ENCODE results near the gene CFAP43.

The CFAP43 gene

GRCh38 chr10:104130041-104130440 is 102.1 kb downstream of the CFAP43 start:
- DNase-seq (ENCODE audit: low spot score) = no peak

DNA sequence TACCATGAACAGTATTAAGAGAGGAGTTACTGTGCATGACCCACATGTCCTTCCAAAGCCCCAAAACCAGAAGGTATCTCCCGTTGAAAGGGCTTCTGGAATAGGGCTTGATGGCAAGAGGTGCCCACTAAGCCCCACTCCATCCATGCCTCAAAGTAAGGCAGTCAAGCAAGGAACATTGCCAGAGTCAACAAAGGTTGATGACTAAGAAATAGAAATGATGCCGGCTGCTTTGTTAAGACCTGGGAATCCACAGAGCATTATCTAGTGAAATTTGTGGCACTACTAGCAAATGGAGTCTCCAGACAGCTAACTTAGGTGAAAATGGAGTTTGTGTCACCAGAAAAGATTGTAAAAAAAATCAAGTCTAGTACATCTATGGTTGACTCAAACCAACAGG is 104.0 kb downstream of the CFAP43 start:
- DNase-seq (ENCODE audit: low spot score) = no peak

GRCh38 chr10:104127411-104127810 is 104.8 kb downstream of the CFAP43 start:
- DNase-seq (ENCODE audit: low spot score) = peak; percentile 43

DNA sequence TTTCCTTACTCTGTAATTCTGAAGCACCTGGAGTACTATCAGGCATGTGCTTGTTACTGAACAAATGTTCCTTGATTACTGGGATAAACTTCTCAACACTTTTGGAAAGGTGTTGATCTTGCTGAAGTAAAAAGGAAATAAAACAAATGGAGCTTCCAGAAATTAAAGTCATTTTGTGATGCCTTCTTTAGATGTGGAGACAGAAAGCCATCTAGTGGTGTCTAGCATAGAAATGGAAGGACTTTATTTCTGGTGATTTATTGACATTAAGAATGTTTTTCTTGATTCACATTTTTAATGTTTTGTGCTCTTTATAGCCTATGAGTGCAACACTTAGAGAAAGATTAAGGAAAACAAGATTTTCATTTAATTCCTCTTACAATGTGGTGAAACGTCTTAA is 108.8 kb downstream of the CFAP43 start:
- DNase-seq (ENCODE audit: low spot score) = peak; percentile 63

DNA sequence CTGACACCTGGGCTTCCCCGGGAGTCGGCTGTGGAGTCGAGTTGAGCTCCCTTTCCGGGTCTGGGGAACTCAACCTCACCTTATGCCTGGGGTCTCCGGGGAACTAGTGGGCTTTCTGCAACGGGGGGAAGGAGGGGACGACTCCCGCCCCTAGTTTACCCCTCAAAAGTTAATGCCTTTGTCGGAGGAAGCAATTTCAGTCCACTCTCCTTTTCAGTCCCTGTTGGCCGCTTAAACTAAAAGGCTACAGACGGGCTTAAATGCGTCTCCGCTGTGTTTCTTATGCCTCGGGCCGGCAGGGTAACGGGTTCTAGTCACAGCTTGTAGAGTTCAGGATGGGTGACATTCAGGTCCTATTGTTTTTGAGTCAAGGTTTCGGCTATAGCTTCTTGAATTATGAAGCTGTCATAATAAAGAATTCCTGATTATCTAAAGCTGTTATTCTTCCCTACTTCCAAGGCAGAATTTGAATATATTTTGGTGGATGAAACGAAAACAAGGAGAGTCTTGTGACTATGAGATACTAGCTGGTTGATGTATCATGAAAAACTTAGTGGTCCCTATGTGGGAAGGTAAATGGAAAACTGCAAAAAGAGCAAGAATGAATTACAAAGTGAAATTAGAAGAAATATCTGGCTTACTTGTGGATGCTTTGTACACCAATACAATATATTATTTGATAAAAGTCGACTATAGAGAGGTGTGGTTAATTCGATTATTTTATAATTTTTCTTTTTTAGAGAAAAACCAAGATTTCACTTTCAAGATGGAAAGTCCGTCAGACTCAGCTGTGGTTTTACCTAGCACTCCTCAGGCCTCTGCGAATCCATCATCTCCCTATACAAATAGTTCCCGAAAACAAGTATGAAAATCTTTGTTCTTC is 109.7 kb downstream of the CFAP43 start:
- DNase-seq (ENCODE audit: low spot score) = peak; percentile 54

GRCh38 chr10:104121485-104122224 is 110.5 kb downstream of the CFAP43 start, which contains the start of gene SFR1:
Gene SFR1, plus strand, starts transcription at chr10:104122171. Its CDS starts 13 bp downstream, at chr10:104122184.
- DNase-seq (ENCODE audit: low spot score) = peak; percentile 98

- DNase-seq (ENCODE audit: low spot score) = peak; percentile 97
These were observed 111.2 kb downstream of the CFAP43 start for GRCh38 chr10:104120903-104121484.

GRCh38 chr10:104120512-104120902 is 111.7 kb downstream of the CFAP43 start:
- DNase-seq (ENCODE audit: low spot score) = no peak

DNA sequence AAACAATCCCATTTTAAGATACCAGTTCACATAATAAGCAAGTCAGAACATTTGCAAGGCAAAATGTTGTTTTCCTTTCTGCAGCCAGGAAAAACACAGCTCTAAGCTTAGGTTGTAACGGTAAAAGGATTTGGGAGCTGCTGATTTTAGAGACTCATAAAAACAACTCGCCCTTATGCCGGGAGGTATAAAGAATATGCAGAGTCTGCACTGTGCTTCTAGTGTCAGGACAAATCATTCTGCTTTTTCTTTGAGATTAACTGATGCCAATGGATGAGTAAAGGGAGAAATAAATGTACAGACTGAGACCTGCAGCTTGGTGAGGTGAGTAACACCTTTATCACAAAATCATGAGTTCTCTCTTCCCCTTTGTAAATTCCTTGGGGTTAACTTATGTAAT is 112.2 kb downstream of the CFAP43 start:
- no peak for DNase-seq (ENCODE audit: low spot score)

DNA sequence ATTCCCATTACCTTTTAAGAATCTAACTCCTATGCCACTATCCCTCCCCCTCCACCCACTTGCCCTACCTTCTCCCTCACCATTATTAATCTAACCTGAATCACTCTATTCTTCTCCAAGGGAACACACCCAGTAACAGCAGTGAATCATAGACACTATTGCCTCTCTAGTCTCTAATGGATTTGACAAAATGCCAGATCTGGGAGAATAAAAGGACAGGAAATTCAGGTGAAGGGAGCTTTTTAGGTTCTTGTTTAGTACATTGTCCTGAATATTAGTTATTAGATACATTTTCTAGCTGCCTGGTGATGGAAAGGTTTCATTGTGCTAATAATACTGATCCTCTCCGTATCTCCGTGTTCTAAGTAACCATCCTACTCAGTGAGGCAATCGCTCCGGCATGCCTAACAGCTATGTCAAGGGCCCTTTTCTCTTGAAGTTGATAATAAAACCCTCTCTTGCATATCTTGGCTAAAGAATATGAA is 114.3 kb downstream of the CFAP43 start:
- peak; percentile 29 for DNase-seq (ENCODE audit: low spot score)

DNA sequence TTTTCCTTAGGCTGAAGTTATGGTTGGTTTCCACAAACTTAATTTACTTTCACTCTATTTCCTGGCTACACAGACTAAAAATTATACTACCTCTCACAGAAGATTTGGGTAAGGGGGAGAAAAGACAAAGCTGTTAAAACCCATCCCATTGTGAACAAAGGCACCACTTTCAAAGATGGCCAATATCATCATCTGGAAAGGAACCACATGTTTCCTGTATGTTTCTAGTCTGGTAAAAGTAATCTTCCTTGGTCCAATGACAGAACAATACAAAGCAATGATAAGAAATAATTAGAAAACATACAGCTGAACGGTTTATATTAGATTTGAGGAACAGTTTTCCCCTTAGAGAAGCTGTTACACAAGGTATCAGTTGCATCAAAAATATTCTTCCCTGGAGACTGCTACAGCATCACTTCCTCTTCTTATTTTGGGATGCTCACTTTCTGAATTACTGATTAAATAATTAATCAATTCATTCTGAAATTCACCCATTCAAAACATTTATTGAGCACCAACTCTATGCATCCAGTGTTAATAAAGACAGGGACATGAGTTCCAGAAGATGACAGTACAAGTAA is 118.7 kb downstream of the CFAP43 start:
- no peak for DNase-seq (ENCODE audit: low spot score)

- DNase-seq (ENCODE audit: low spot score) = peak; percentile 91
These were observed 122.1 kb downstream of the CFAP43 start for GRCh38 chr10:104109908-104110662.

- no peak for DNase-seq (ENCODE audit: low spot score)
These were observed 127.2 kb downstream of the CFAP43 start for GRCh38 chr10:104104926-104105325.

DNA sequence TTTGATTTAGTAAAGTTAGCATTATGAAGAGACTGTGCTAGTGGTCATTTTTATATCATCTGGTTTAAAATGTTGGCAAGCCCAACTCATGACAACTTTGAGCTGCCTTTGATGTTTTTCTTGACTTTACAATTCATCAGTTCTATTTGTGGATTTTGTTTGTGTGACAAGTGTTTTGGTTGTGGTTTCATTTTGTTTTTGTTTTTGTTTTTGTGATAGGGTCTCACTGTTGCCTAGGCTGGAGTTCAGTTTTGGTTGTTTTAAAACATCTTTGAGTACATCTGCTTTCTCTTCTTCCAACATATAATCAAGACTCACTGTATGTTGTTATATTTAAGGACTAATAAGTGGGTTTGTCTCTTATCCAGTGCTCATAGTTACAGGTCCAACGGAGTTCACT is 127.7 kb downstream of the CFAP43 start:
- no peak for DNase-seq (ENCODE audit: low spot score)

DNA sequence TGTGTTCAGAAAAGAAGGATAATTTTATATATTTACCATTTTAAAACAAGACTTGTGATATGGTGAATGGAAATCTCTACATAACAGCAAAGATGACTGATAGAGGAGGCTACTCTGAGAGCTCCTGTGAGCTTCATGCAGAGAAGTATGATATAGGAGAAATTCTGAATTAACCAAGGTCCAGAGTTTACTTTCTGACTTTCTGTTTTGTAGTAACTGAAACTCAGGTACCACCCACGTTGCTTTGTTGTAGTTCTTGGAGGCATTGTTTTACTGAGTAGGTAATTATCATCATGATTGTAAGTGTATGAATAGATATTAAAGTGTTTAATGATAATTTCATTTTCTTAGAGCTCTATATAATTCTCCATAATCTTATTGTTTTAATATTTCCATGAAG is 128.2 kb downstream of the CFAP43 start:
- no peak for DNase-seq (ENCODE audit: low spot score)

GRCh38 chr10:104101902-104102301 is 130.3 kb downstream of the CFAP43 start:
- DNase-seq (ENCODE audit: low spot score) = no peak

- DNase-seq (ENCODE audit: low spot score) = no peak
These were observed 131.4 kb downstream of the CFAP43 start for GRCh38 chr10:104100795-104101194.

- no peak for DNase-seq (ENCODE audit: low spot score)
These were observed 132.2 kb downstream of the CFAP43 start for GRCh38 chr10:104099941-104100340.

DNA sequence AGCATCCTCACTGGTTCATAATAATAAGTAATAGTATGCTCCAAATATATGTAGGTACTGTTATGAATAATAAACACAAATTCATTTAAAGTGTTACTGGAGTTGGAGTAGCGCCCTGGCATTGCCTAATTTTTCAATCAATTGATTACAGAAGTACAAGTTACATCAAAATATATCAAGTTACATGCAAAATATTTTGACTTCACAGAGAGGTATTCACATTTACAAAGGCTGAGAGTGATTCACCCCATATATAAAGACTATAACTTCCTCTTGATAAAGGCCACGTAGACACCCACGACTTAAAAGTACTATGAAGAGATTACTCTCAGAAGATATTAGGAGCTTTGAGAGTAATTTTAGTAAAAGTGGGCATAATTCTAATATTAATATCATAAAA is 132.9 kb downstream of the CFAP43 start:
- DNase-seq (ENCODE audit: low spot score) = no peak

DNA sequence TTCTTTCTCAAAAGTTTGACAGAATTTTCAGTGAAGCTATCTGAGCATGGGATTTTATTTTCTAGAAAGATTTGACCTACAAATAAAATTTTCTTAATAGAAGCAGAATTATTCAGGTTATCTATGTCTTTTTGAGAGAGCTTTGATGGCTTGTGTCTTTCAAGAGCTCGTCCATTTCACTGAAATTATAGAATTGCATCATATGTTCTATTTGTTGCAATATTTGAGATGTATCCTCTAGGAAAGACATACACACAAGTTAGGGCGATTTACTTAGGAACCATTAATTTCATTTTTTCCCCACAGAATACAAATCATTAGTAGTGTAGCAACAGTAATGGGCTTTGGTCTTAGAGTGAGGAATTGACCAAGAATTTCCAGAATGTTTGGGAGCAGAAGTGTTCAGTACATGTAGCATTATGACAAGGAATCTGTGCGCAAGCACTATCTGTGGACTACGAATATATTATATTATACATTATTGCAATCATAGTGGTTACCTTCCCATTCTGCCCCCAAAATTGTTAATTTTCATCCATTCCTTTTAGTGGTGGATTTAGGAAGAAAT is 133.7 kb downstream of the CFAP43 start:
- no peak for DNase-seq (ENCODE audit: low spot score)

DNA sequence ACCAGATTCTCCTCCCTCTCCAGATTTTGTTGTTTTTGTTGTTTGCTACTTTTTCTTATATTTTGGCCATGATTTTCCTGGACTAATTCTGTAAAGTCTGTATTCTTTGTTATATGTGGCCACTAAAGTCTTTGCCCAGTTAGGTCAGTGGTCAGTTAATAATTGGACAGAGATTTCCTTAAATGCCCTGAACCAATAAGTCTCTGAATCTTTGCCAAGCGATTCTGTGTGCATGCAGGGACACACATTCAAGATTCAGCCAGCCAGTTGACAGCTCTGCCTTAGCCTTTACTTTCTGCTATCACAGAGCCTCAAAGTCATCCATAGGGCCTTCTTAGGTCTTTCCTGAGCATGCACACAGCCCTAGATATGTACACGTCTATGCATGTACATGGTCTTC is 135.5 kb downstream of the CFAP43 start:
- no peak for DNase-seq (ENCODE audit: low spot score)

Data from RKO (cell line).